Renal cortical epithelial cell (primary cell): Measurements from ENCODE around the gene CEP112. TPM values are rescaled to one million over a fixed set of nuclear protein-coding genes. Genes with fewer than 3 reads are reported as not detected.

Experiments used
- DNase-seq: peaks from one replicate; pipeline ENCODE4 v3.0.0-alpha.2; 2011; ENCODE audit warnings: low read depth
- total RNA-seq: library from RNA; depleted of rRNA; stranded (reverse); fragments of >200 nt; gene quantifications from 2 replicates; pipeline ENCODE4 v1.2.3, GENCODE V29; 2014

CEP112 gene
- total RNA-seq, 1 donor from 2014 or later = 27.0 TPM

DNA sequence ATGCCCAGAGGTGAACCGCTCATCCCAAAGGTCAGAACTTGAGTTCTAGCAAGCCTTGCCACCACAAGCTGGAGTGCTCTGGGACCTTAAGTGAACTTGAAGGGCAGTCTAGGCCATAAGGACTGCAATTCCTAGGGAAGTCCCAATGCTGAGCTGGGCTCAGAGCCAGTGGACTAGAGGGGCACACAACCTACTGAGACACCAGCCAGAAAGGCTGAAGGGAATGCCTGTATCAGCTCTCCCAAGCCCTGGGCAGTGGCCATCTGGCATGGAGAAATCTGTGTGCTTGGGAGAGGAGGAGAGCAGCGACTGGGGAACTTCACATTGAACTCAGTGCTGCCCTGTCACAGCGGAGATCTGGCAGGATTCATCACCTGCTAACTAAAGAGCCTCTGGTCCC lies 201.3 kb downstream of the CEP112 start:
- no peak for DNase-seq

DNA sequence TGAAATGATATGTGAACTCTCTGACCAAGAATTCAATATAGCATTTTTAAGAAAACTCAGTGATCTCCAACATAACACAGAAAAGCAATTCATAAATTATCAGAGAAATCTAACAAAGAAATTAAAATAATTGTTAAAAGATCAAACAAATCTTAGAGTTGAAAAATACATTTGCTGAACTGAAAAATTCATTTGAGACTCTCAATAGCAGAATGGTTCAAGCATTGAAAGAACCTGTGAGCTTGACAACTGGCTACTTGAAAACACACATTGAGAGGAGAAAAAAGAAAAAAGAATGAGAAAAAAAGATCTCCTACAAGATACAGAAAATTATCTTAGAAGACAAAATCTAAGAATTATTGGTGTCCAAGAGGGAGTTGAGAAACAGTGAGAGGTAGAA lies 203.5 kb downstream of the CEP112 start:
- DNase-seq = no peak

DNA sequence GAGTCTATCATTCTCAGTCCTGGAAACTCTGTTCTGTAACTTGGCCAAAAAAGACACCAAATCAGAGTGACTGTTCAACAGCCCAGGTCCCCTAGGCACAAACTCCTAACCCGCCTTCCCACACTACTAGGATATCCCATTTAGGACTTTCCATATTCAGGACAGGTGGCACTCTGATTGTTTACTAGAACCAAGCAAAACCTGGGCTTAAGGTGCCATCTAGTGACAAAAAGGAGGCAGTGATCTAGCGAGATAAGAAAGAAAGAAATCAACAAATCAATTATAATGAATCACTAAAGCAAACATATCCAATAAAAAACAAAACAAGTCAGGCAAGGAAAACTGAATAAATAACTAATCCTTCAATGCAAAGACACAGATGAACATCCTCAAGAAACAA lies 203.9 kb downstream of the CEP112 start:
- peak; percentile 25 for DNase-seq

DNA sequence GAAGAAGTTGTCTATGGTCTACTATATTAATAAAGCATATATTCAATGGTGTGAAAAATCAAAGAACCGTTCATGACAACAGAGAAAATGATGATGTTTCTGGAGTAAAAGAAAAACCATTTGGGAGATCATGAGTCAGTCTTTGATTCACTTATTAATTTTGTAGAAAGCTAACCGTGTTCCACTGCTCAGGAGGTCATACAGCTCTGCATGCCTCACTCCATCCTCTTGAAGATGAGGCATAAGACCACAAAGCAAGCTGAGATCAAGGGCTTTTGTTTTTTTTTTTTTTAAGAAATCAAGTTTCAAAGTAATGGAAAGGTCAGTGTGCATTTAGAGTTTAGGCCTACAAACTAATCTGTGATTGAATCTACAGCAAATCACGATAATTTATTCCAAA lies 206.4 kb downstream of the CEP112 start:
- DNase-seq = no peak

DNA sequence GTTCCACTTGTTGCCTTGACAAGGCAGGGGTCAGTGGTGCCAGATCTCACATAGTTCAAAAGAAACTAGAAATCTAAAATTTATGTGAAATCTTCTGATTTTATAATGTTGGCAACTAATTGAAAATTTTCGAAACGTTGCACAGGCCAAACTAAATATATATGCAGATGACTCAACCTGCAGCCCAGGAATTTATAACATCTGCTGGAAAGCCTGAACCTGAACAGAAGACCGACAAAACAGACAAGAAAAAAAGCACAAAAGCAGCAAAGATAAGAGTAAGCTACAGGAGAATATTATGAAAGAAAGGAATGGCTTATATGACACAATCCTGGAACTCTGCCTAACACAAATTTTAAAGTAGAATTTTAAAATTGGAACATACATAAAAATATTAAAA lies 207.6 kb downstream of the CEP112 start:
- no peak for DNase-seq

DNA sequence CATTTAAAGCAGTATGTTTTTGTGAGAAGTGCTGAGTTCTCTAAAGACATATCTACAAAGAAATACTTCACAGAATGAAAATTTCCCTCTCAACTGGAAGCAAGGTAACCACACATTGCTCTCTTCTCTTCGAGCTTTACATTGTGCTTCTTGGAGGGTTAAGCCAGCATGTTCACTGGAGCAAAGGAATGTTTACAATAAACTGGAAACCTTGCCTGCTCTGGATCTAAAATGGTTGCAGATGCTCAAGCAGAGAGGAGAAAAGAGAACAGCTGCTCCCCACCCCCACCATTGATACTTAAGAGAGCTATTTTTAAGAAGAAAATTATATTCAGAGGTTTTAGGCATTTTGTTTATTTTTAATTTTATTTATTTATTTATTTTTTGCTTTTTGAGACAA lies 213.1 kb downstream of the CEP112 start:
- no peak for DNase-seq

DNA sequence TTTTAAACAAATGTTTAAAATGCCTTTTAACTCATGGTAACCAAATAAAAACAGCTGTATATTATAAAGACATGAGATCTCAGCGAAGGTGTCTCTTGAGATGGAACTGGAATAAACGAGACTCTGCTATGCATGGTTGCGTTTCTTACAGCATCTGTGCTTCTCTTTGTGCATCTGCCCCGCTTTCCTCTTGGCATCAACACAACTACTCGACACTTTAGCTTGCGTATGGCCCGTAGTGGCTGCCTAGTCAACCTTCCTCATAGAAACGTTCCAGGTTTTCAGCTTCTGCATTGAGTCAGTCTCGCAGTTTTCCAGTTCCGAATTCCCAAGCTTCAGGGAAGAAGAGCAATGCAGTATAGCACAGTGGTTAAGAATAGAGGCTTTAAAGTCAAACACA lies 214.9 kb downstream of the CEP112 start:
- no peak for DNase-seq

DNA sequence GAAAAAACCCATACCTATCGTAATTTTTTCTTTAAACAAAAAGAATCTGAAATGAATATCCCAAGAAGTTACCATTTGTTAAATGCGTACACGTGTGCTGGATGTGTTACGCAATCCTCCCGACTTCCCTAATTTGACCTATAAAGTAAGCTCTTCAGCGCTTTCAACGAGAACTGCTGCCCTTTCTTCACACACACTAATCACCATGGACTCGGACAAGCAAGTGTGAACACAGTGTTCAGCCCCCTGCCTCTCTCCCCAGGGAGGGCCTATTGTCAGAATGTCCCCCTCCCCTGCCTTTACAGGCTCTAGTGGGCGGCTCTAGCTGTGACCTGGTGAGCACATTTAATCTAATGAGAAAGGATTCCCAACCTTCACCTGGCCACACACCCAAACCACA lies 216.1 kb downstream of the CEP112 start:
- DNase-seq = no peak

DNA sequence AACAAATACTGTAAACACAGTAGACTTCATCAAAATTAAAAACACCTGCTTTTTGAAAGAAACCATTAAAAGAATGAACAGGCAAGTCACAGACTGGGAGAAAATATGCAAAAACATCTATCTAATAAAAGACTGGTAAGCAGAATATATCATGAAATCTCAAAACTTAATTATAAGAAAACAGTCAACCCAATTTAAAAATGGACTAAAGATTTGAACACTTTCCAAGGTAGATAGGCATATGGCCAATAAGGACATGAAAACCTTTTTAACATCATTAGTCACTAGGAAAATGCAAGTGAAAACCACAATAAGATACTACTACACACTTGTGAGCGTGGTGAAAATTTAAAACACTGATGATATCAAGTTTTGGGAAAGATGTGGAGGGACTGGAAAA lies 218.7 kb downstream of the CEP112 start:
- DNase-seq = no peak

DNA sequence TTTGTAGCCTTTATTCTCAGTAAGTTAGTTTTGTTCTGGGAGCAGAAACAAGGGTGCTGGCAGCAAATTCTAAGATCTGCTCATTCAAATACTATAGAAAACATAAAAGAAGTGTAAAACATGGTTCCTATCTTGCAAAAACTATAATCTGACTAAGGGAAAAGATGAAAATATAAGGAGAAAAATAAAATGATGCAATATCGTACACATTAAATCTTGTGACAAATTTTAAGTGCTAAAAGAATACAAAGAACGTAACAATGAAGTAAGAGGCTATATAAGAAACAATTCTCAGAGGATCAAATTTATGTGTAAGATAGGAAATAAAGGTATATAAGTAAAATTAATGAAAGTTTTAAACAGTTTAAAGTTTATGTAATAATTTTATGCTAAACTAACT lies 224.6 kb downstream of the CEP112 start:
- DNase-seq = no peak

DNA sequence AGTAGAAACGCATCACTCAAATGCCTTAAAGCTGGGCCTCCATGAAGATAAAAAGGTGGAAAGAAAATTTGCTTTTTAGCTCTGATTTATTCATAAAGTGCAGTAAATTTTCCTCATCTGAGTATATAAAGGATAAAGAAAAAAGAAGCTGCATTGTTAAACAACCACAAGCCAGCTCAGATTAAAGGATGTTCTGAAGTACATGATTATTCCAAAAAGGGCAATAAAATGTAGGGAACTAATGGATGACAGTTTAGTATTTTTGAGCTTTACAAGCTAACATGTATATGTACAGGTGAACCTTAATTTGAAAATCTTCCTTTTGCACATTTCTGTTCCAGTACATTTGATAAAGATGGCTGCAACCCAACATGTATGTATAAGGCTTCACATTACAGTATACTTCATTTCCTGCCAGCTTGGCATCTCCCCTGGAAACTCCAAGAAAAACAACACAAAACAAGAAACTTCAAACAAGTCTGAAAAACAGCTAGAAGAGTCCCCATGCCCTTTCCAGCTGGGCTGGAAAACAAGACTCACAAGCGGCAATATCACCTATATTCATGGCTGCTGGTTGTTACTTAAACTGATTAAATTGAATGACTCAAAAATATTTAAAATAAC lies 225.7 kb downstream of the CEP112 start:
- no peak for DNase-seq

DNA sequence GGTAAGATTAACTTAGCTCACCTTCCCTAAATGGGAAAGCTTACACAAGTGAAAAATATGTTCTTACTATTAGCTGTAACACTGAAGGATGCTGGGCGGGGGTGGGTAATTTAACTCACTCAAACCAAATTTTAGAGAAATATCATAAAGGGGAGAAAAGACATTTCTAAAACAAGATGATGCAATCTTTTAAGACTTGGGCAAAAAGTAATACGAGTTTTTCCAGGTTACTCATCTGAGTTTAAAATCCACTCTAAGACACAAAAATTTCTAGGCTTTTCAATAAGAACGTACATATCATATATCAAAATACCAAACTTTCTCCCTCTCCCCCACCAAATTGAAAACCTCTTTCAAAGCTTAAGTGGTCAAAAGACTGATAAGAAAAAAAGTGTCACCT lies 228.8 kb downstream of the CEP112 start:
- no peak for DNase-seq

DNA sequence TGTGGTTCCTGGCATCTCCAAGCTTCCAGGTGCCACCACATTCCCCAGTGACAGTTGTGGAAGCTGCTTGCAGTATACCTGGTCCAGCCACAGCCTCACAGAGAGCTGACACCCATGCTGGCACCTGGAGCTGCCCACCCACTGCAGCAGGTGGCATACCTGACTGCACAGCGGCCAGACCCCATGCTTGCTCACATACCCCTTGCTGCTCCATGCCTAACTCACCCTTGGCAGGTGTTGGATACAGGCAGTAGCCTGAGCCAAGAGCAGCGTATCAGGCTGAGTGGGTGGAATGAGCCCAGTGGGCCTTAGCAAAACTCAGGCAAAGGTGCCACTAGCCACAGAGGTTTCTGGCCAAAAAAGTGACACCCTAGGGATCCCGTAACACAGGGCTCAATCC lies 232.3 kb downstream of the CEP112 start:
- no peak for DNase-seq

DNA sequence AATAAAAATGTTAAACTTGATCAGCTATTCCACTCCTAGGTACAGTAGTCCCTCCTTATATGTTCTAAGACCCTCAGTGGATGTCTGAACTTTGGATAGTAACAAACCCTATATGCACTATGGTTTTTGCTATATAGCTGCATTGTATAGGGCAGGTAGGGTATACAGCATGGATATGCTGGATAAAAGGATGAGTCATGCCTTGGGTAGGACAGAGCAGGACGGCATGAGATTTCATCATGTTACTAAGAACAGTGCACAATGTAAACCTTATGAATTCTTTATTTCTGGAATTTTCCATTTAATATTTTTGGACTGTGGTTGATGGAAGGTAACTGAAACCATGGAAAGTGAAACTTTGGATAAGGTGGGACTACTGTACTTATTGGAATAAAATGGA lies 235.1 kb downstream of the CEP112 start:
- DNase-seq = no peak

DNA sequence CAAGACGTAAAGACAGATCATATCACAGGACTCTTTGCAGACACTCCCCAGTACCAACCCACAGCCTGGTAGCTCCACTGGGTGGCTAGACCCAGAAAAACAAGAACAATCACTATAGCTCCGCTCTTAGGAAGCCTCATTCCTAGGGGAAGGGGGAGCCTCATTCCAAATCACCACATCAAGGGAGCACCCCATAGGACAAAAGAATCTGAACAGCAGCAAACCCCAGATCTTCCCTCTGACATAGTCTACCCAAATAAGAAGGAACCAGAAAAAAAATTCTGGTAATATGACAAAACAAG lies 237.8 kb downstream of the CEP112 start:
- no peak for DNase-seq

DNA sequence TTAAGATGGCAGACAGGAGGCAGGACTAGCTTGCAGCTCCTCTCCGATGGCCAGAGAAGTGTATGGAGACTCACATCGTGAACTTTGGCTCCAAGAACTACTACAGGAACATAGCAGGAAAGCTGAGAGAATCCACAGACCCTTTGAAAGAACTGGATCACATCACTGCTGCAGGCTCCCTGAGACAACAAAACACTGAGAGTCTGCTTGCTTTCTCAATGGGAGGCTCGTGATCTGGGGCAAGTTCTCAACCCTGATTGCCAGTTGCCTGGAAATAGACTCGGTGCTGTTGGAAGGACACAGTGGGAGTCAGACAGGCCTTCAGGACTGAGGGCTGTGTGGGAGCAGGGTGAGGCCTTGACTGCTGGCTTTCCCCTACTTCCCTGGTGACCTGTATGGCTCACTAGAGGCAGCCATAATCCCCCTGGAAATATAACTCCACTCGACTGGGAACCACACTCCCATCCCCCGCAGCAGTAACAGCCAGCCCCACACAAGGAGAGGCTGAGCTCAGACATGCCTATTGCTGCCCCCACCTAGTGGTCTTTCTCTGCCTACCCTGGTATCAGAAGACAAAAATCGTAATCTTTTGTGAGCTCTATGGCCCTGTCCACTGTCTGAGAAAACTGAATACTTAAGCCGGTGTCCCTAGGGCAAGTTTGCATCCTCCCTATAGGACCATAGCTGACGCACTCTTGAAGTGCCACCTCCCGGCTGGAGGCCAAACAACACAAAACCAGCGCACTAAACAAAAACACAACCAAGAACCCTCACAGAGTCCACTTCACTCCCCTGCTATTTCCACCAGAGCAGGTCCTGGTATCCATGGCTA lies 238.4 kb downstream of the CEP112 start:
- DNase-seq = no peak

DNA sequence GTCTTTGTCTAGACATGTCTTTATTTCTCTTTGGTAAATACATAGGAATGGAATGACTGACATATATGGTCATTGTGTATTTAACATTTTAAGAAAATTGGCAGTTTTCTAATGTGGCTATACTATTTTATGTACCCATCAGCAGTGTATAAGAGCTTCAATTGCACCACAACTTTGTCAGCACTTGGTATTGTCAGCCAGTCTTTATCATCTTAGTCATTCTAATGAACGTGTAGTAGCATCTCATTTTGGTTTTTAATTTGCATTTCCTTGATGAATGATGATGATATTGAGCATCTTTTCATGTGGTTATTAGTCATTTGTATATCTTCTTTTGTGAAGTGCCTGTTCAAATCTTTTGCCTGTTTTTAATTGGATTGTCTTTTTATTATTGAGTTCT lies 239.3 kb downstream of the CEP112 start:
- no peak for DNase-seq

DNA sequence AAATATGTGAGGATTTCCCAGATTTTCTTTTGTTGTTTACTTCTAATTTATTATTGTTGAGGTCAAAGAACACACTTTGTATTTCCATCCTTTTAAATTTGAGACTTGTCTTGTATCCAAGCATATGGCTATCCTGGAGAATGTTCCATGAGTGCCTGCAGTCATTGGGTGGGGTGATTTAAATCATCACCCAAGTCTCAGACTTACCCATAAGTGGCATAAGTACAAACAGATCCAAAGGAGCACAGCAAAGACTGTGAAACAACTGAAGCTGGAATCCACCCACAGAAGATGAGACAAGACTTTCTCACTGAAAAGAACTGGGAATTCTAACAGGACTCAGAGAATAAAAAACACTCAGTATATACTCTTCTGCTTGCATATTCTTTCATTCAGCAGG lies 239.9 kb downstream of the CEP112 start:
- DNase-seq = no peak

DNA sequence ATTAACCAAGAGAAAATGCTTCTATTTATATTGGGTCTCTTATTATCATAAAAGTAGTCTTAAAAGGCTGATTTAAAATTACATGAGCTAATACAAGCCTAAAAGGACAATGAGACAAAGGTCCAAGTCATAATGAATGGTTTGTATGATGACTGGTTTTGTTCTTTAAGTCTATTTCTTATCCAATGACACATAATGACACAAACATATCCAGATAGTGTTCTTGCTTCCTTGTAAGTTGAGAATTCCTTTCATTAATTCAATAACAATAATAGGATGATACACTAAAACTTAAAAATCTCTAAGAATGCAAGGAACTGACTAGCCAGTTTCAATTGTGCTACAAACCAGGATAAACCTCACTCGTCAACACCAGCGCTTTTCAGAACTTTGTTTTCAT lies 244.1 kb downstream of the CEP112 start:
- DNase-seq = no peak

DNA sequence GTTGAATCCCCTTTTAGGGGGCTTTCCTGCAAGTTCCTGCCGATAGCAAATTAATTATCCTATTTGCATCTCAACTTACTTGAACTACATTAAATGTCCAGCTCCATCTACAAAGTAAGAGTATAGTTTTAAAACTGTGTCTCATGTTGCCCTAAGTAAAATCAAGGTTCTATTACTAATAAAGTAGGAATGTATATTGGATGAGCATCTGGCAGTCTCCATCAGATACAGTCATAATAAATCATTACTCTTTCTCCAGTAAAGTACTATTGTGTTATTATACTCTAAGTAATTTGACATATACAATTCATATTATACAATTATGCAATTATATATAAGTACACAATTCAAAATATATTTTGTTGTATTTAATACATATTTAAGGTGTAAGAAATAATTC lies 249.3 kb downstream of the CEP112 start:
- no peak for DNase-seq

DNA sequence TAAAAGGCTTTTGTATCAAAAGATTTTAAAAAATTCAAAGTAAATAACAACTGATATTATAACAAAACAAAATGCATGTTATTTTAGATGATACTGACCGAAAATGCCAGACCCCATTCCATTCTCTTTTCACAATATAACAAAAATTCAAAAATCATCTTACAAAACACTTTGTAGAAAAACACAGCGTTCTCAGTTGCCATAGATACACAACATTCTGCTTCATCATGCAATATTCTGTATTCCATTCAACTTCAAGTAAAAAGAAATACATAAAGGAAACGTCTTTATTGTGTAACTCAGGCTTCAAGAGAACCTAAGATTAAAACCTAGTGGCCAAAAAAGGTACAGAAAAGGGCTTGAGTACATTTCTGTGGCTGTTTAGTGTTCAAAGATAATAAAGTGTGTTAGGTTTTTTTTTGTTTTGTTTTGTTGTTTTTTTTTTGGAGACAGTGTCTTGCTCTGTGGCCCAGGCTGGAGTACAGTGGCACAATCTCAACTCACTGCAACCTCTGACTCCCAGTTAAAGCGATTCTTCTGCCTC lies 250.5 kb downstream of the CEP112 start:
- no peak for DNase-seq

DNA sequence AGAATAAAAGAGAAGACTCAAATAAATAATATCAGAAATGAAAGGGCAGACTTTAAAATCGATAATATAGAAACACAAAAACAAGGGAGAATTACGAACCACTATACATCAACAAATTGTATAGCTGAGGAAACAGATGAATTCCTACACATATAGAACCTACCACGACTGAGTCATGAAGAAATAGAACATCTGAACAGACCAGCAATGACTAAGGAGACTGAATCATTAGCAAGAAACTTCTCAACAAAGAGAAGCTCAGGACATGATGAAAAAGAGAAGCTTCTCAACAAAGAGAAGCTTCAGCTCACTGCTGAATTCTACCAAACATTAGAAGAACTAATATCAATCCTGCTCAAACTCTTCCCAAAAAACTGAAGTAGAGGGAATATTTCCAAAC lies 255.9 kb downstream of the CEP112 start:
- DNase-seq = peak; percentile 14

DNA sequence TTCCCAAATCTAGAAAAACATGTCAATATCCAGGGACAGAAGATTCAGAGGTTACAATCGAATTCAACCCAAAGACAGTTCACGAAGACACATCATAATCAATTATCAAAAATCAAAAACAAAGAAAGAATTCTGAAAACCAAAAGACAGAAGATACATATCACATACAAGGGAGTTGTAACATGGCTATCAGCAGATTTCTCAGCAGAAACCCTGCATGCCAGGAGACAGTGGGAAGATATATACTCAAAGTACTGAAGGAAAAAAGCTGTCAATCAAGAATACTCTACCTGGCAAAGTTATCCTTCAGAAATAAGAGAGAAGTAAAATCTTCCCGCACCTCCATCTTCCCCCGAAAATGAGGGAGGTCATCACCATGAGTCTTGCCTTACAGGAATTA lies 258.6 kb downstream of the CEP112 start:
- DNase-seq = no peak
